ENCODE data around the gene LOXL3.

Gene LOXL3

GRCh38 chr2:74576863-74577229 lies 23.1 kb upstream of the LOXL3 start:
- Histone ChIP-seq H4K20me1 (ENCODE audit: low read depth, low read length) (no peaks in the 10 kb centered on the region), H3K27ac (ENCODE audit: low read depth, low read length) (no peak overlapping the region), H3K9me3 (ENCODE audit: insufficient read depth, low read length) (no peaks in the 10 kb centered on the region), H3K36me3 (ENCODE audit: low read length) (no peaks in the 10 kb centered on the region), H3K9me2 (replicated peaks; ENCODE audit: insufficient read depth, low read length) (no peaks in the 10 kb centered on the region), H3K9ac (ENCODE audit: low read length) (no peak overlapping the region), H3F3A (ENCODE audit: insufficient read depth) (0 out of 2 replicates have a peak, but pooled peaks cover 5% of the 10 kb centered on the region), H2AFZ (ENCODE audit: low read depth, low read length, severe bottlenecking) (no peak overlapping the region), H3K4me2 (ENCODE audit: low read depth, low read length, poor library complexity, severe bottlenecking) (no peak overlapping the region), H3K79me2 (ENCODE audit: insufficient read depth, low read length) (no peaks in the 10 kb centered on the region), H3K4me3 (ENCODE audit: insufficient read depth, low read length, poor library complexity, severe bottlenecking) (no peak overlapping the region), H3K27me3 (ENCODE audit: low read length) (no peaks in the 10 kb centered on the region)
- no peak for TF ChIP-seq CTCF (IDR thresholded peaks at IDR 0.05; ENCODE audit: insufficient read depth, low read length, poor library complexity, severe bottlenecking)
- no peak for TF ChIP-seq EZH2phosphoT487 (conservative IDR thresholded peaks at IDR 0.05; ENCODE audit: low read length)

- 0 out of 2 replicates have a peak, but pooled peaks cover 5% of the 10 kb centered on the region for H3F3A ChIP-seq (ENCODE audit: insufficient read depth)
- no peaks in the 10 kb centered on the region for H3K9me2 ChIP-seq (replicated peaks; ENCODE audit: insufficient read depth, low read length)
- no peaks in the 10 kb centered on the region for H3K79me2 ChIP-seq (ENCODE audit: insufficient read depth, low read length)
- no peaks in the 10 kb centered on the region for H3K27me3 ChIP-seq (ENCODE audit: low read length)
- H4K20me1 ChIP-seq (ENCODE audit: low read depth, low read length): no peaks in the 10 kb centered on the region
- no peak overlapping the region for H3K9ac ChIP-seq (ENCODE audit: low read length)
- no peak overlapping the region for H3K27ac ChIP-seq (ENCODE audit: low read depth, low read length)
- H3K4me3 ChIP-seq (ENCODE audit: insufficient read depth, low read length, poor library complexity, severe bottlenecking): no peak overlapping the region
- H3K36me3 ChIP-seq (ENCODE audit: low read length): no peaks in the 10 kb centered on the region
- no peak overlapping the region for H3K4me2 ChIP-seq (ENCODE audit: low read depth, low read length, poor library complexity, severe bottlenecking)
- H3K9me3 ChIP-seq (ENCODE audit: insufficient read depth, low read length): no peaks in the 10 kb centered on the region
- H2AFZ ChIP-seq (ENCODE audit: low read depth, low read length, severe bottlenecking): no peak overlapping the region
- TF ChIP-seq CTCF (IDR thresholded peaks at IDR 0.05; ENCODE audit: insufficient read depth, low read length, poor library complexity, severe bottlenecking) (no peak), EZH2phosphoT487 (conservative IDR thresholded peaks at IDR 0.05; ENCODE audit: low read length) (no peak)
Observed at GRCh38 chr2:74576211-74576862, 22.6 kb upstream of the LOXL3 start.

GRCh38 chr2:74575320-74575719 lies 21.6 kb upstream of the LOXL3 start:
- no peaks in the 10 kb centered on the region for H3K27me3 ChIP-seq (ENCODE audit: low read length)
- no peak overlapping the region for H3K4me2 ChIP-seq (ENCODE audit: low read depth, low read length, poor library complexity, severe bottlenecking)
- 0 out of 2 replicates have a peak, but pooled peaks cover 5% of the 10 kb centered on the region for H3F3A ChIP-seq (ENCODE audit: insufficient read depth)
- H4K20me1 ChIP-seq (ENCODE audit: low read depth, low read length): no peaks in the 10 kb centered on the region
- no peak overlapping the region for H3K27ac ChIP-seq (ENCODE audit: low read depth, low read length)
- no peak overlapping the region for H2AFZ ChIP-seq (ENCODE audit: low read depth, low read length, severe bottlenecking)
- H3K9ac ChIP-seq (ENCODE audit: low read length): no peak overlapping the region
- no peaks in the 10 kb centered on the region for H3K9me2 ChIP-seq (replicated peaks; ENCODE audit: insufficient read depth, low read length)
- no peaks in the 10 kb centered on the region for H3K79me2 ChIP-seq (ENCODE audit: insufficient read depth, low read length)
- TF ChIP-seq CTCF (IDR thresholded peaks at IDR 0.05; ENCODE audit: insufficient read depth, low read length, poor library complexity, severe bottlenecking) (no peak), EZH2phosphoT487 (conservative IDR thresholded peaks at IDR 0.05; ENCODE audit: low read length) (no peak)
- no peaks in the 10 kb centered on the region for H3K9me3 ChIP-seq (ENCODE audit: insufficient read depth, low read length)
- H3K36me3 ChIP-seq (ENCODE audit: low read length): no peaks in the 10 kb centered on the region
- no peak overlapping the region for H3K4me3 ChIP-seq (ENCODE audit: insufficient read depth, low read length, poor library complexity, severe bottlenecking)
